ENCODE measurements around the gene ITPA. TPM values are rescaled to one million over a fixed set of nuclear protein-coding genes. Genes with fewer than 3 reads are reported as not detected.

The ITPA gene
- total and polyA plus RNA-seq, 2 of the 13 experiments (the other 11 are each of a cell fraction or from before 2014, with no cell fraction given): 60.1 to 103 TPM

- peak; percentile 17; the same call in 1 of the 2 replicates for TF ChIP-seq ZNF609 (CRISPR knock-in tag; IDR thresholded peaks at IDR 0.05; ENCODE audit: borderline replicate concordance)
- TF ChIP-seq ZNF337 (CRISPR knock-in tag; IDR thresholded peaks at IDR 0.05; ENCODE audit: borderline replicate concordance, low read depth): peak; percentile 77; the same call in 1 of the 2 replicates
- peak; percentile 57; the same call in 1 of the 2 replicates for TF ChIP-seq ZHX2 (IDR thresholded peaks at IDR 0.05; ENCODE audit: low read depth)
- peak; percentile 89 for TF ChIP-seq ZHX2 (CRISPR knock-in tag; IDR thresholded peaks at IDR 0.05; ENCODE audit: borderline replicate concordance)
- peak; percentile 14; the same call in 1 of the 2 replicates for TF ChIP-seq ELK4 (CRISPR knock-in tag; IDR thresholded peaks at IDR 0.05; ENCODE audit: borderline replicate concordance)
- TF ChIP-seq ZNF792 (CRISPR knock-in tag; IDR thresholded peaks at IDR 0.05): peak; percentile 88
- TF ChIP-seq ZNF577 (CRISPR knock-in tag; IDR thresholded peaks at IDR 0.05; ENCODE audit: borderline replicate concordance, low read depth): peak; percentile 64; the same call in 1 of the 2 replicates
- peak; percentile 69; the same call in 1 of the 2 replicates for TF ChIP-seq RERE (CRISPR knock-in tag; IDR thresholded peaks at IDR 0.05; ENCODE audit: low read depth)
- no peak for TF ChIP-seq RORA (CRISPR knock-in tag; IDR thresholded peaks at IDR 0.05)
Observed at GRCh38 chr20:3173610-3174441, 35.5 kb upstream of the ITPA start (continued).

Data from HepG2 (cell line).